ENCODE data around the gene HSBP1.

The HSBP1 gene

DNA sequence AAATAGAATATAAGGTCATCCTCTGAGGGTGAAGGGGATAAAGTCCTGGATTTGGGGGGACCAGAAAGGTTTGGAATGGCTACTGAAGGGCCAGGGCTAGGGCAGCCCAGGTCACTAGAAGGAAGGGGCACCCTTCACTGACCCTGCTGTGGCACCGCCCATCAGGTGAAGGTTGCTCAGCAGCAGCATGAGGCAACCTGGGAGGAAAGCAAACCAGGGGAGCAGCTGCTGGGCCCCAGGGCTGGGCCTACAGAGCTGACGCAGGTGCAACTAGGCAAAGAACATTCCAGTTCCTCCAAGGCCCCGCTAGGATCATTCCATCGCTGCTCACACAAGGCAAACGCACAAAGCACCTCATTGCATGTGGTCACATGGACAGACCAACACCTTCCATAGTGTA, 3.4 kb upstream of the HSBP1 start:
- DNase-seq = no peak

GRCh38 chr16:83806036-83806435, 1.7 kb upstream of the HSBP1 start:
- DNase-seq = no peak

DNA sequence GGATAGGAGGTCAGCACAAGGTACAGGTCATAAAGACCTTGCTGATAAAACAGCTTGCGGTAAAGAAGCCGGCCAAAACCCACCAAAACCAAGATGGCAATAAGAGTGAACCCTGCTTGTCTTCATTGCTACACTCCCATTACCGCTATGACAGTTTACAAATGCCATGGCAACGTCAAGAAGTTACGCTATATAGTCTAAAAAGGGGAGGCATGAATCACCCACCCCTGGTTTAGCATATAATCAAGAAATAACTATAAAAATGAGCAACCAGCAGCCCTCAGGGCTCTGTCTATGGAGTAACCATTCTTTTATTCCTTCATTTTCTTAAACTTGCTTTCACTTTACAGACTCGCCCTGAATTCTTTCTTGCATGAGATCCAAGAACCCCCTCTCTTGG, 1.0 kb upstream of the HSBP1 start:
- no peak for DNase-seq

GRCh38 chr16:83807327-83807709, 460 bp upstream of the HSBP1 start:
- no peak for DNase-seq

DNA sequence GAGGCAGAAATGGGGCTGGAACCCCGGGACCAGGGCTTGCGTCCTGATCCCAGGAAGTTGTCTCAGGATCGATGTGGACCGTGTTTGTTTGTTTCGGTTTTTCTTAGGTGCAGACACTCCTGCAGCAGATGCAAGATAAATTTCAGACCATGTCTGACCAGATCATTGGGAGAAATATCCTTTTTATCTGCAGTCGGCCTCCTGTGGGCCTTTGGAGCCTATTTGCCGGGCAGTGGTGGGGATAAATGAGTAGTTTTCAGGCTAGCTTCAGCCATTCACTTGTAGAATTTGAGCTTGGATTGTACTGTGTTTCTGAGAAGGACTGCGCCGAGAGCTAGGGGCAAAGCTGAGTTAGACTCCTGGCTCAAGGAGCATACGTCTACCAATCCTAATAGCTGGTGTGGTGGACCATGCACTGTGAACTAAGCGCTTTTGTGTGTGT, 816 bp downstream of the HSBP1 start:
- DNase-seq = no peak

GRCh38 chr16:83809092-83809491, 1.3 kb downstream of the HSBP1 start:
- DNase-seq = no peak

DNA sequence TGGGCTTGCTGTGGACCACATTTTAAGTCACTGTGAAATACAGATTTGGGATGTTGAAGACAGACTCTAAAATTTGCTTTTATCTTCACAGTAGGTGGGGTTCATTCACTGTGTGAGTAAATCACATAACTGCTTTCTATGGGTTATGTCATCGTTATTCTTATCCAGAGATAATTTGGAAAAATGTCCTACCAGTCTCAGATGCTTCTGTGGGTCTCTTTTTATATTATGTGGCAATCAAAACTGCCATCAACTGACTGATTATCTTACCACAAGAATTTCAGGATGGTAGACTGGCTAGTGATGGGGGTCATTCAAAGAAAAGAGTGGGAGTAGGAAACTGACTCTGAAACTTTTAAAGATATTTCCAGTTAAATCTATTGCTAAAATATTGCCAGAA, 3.1 kb downstream of the HSBP1 start:
- no peak for DNase-seq

DNA sequence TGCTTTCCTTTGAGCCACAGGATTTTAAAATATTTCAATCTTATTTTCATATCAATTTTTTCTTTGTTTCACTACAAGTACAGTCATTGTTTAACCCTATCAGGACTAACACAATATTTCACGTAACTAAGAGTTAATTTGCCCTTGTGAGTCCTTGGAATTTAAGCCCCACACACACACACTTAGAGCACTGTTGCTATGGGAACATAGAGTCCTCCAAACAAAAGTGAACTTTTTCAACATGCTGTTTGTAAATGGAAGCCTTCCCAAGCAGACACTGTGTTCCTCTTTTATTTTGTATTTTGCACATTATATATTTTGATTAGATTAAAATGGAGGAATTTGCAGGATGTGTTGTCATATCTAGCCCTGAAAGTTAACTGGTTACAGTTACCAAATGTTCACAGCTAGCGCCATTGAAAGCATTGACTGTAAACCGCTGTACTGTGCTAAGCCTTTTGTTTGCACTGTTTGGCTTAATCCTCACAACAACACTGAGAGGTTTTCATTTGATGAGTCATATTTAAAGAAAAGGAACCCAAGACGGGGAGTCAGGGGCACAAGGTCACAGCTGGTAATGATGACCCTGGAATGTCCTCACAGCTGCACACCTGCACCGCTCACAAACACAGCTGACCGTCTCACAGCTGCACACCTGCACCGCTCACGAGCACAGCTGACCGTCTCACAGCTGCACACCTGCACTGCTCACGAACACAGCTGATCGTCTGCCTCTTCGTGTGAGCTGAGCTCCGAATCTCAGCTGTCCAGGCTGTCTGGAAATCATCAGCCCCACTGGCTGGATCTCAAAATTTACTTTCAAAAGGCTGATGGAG, 6.3 kb downstream of the HSBP1 start:
- DNase-seq = no peak

- DNase-seq = no peak
Observed at GRCh38 chr16:83814659-83814985, 6.8 kb downstream of the HSBP1 start.

DNA sequence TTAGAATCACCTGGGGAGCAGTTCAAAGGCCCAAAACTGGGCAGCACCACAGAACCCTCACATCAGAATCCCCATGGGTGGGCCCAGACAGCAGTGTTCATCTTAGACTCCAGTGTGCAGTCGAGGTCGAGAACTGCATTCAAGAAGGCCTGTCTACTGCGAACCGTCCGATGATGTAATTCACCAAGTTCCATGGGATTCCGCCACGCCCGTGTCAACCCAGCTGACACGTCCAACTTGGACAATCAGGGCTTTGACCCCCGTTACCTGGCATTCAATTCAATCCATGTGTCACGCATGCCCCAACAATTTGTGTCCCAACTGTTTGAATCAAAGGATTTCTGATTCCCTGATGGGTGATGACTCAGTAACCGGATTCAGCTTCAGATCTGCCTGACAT, 9.2 kb downstream of the HSBP1 start:
- no peak for DNase-seq

GRCh38 chr16:83818276-83818675, 10.5 kb downstream of the HSBP1 start:
- no peak for DNase-seq

DNA sequence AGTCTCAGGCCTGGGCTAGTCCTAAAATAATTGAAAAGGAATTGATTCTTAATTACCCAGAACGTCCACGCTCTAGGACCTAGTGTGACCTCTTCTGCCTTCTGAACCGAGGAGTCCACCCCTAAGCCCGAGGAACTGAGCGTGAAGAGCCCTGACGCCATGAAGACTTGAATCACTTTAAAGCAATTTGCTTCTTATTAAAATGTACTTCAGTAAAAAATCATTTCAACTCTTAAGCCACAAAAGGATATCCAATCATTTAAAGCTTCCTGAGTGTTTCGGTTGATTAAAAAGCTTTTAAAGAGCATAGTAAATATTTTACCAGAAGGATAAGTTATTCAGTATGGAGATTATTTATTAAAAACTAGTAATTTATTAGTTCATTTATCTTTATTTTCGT, 11.6 kb downstream of the HSBP1 start:
- no peak for DNase-seq

GRCh38 chr16:83826146-83826913, 18.6 kb downstream of the HSBP1 start:
- peak; percentile 84 for DNase-seq

GRCh38 chr16:83830091-83830768, 22.5 kb downstream of the HSBP1 start:
- DNase-seq = no peak

DNA sequence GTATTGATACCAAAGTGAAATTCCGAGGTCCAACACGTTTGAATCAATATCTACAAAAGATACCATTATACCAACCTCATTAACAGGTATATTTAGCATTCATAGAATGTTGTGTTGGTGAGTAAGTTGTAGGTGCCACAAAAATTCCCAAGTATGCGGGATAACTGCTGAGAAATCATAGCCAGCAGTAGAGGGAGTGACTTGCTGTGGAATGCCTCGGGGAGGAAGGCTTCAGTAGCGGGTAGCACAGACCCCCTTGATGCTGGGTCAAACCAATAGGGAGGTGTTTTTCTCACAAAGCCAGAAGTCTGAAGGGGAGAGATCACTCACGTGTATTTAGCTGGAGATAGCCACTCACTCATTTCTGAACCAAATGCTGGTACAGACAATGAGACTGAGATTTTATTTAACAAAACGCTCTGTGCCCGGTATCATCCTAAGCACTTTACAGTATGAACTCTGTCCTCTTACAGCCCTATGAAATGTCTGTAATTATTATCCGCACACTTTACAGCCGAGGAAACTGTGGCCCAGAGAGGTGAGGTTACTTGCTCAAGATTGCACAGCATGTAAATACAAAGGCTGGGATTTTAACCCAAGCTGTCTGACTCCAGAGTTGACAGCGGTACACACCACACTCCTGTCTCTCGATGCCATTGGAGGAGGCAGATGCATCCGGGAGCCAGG, 23.1 kb downstream of the HSBP1 start:
- DNase-seq = no peak

- no peak for DNase-seq
Observed at GRCh38 chr16:83831456-83831987, 23.7 kb downstream of the HSBP1 start.

GRCh38 chr16:83833921-83834320, 26.1 kb downstream of the HSBP1 start:
- no peak for DNase-seq

- DNase-seq = no peak
Observed at GRCh38 chr16:83835586-83836566, 28.1 kb downstream of the HSBP1 start.

DNA sequence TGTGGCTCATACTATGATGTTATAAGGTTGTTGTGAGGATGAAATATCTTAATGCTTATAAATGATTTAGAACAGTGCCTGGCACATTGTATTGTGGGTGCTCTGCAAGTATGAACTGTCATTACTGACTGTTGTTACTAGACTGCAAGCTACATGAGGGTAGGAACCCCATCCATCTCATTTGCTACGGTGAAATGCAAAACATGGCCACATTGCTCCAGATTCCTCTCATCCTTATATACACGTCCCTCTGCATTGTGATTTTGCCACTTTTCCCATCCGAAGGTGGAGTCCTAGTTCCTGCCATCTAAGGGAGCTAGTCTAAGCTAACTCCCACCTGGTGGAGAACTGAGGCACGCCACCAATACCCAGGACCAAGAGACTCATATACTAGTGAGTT, 29.8 kb downstream of the HSBP1 start:
- DNase-seq = no peak

DNA sequence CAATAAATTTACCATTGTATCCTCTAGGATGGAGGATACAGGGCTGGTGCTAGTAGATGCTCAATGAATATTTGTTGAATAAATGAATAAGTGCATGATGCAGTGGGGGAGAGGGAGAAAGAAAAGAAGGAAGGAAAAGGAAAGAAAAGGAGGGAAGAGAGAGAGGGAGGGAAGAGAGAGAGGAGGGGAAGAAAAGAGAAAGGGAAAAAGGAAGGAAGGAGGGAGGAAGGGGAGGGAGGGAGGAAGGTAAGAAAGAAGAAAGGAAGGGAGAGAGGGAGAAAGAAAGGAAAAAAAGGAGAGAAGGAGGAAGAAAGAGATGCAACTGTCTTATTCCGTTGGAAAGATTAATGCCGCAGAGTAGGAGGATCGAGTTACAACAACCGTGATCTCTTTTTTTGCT, 30.4 kb downstream of the HSBP1 start:
- DNase-seq = no peak

GRCh38 chr16:83839561-83839960, 31.8 kb downstream of the HSBP1 start:
- DNase-seq = no peak

All from activated CD4-positive, CD25-positive, alpha-beta regulatory T cell treated with anti-CD3 and anti-CD28 coated beads, Interleukin-2, amount 50 U/mL, for 72 hours (primary cell).